ENCODE data around the gene DGKI.

- TF ChIP-seq MAX (CRISPR knock-in tag; IDR thresholded peaks at IDR 0.05): no peak
- no peak for TF ChIP-seq IRF2 (CRISPR knock-in tag; IDR thresholded peaks at IDR 0.05; ENCODE audit: borderline replicate concordance, low read depth)
- no peak for TF ChIP-seq ZNF232 (CRISPR knock-in tag; IDR thresholded peaks at IDR 0.05)
- no peak for TF ChIP-seq CTCF (IDR thresholded peaks at IDR 0.05)
- no peak for TF ChIP-seq PRDM15 (CRISPR knock-in tag; IDR thresholded peaks at IDR 0.05)
Measured at GRCh38 chr7:137564677-137565076, 282.1 kb downstream of the DGKI start.
